Stimulated activated memory B cell treated with anti-CD40 and anti-IgM and Interleukin-4, amounts not matched to agents 10 μg/mL and 1 μg/mL and 100 μg/mL, for 72 hours (primary cell): ENCODE measurements around the gene WDR37.

Experiments
- ATAC-seq: fragments of 150-1000 bp; cut with Tn5 transposase; 2 replicates; pipeline ENCODE4 v1.10.0; 2021
- H3K27ac Mint-ChIP-seq: one replicate; pipeline ENCODE4 v1.8.0; 2022; ENCODE audit warnings: mild to moderate bottlenecking, mixed read lengths
- H3K27me3 Mint-ChIP-seq: one replicate; pipeline ENCODE4 v1.8.0; 2022; ENCODE audit warnings: mixed read lengths
- H3K36me3 Mint-ChIP-seq: one replicate; pipeline ENCODE4 v1.8.0; 2022; ENCODE audit warnings: mixed read lengths
- H3K4me1 Mint-ChIP-seq: one replicate; pipeline ENCODE4 v1.8.0; 2022; ENCODE audit warnings: mixed read lengths
- H3K4me3 Mint-ChIP-seq: one replicate; pipeline ENCODE4 v1.8.0; 2022; ENCODE audit warnings: mild to moderate bottlenecking, moderate library complexity, mixed read lengths
- H3K9me3 Mint-ChIP-seq: one replicate; pipeline ENCODE4 v1.8.0; 2022; ENCODE audit warnings: mixed read lengths

WDR37 gene

DNA sequence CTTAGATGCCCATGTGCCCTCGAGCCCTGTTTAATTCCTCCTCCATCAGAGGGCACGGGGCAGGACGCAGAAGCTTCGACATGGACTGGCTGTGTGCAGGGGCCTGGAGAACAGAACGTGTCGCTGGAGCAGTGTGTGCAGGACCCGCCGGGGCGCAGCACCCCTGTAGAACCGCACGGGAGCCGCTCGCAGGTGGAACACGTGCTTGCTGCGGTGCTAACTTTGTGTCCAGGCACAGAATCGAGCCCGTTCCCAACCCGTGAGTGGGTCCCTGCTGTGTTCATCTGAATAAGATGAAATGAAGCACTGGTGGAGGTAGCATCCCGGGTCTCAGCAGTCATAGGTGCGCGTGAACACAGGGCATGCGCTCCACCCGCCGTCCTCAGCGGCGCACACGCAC is 116.9 kb downstream of the WDR37 start:
- Mint-ChIP-seq H3K27ac (no peak overlapping the region), H3K4me3 (no peak overlapping the region), H3K9me3 (no peaks in the 10 kb centered on the region), H3K4me1 (no peaks in the 10 kb centered on the region), H3K36me3 (no peaks in the 10 kb centered on the region), H3K27me3 (peaks cover 25% of the 10 kb centered on the region)
- no peak for ATAC-seq

DNA sequence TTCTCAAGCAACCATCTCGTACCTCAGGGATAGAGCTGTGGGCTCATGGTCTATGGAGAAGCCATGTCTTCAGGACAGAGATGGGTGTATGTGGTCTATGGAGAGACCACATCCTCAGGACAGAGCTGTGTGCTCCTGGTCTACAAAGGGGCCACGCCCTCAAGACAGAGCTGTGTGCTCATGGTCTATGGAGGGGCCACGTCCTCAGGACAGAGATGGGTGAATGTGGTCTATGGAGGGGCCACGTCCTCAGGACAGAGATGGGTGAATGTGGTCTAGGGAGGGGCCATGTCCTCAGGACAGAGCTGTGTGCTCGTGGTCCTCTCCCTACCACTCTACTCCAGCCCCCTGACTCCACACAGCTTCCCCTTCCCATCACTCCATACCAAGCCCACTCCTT is 117.8 kb downstream of the WDR37 start:
- no peak overlapping the region for H3K27ac Mint-ChIP-seq
- H3K9me3 Mint-ChIP-seq = no peaks in the 10 kb centered on the region
- H3K4me1 Mint-ChIP-seq = no peaks in the 10 kb centered on the region
- ATAC-seq = peak; percentile 25
- no peak overlapping the region for H3K4me3 Mint-ChIP-seq
- peaks cover 26% of the 10 kb centered on the region for H3K27me3 Mint-ChIP-seq
- H3K36me3 Mint-ChIP-seq = no peaks in the 10 kb centered on the region

DNA sequence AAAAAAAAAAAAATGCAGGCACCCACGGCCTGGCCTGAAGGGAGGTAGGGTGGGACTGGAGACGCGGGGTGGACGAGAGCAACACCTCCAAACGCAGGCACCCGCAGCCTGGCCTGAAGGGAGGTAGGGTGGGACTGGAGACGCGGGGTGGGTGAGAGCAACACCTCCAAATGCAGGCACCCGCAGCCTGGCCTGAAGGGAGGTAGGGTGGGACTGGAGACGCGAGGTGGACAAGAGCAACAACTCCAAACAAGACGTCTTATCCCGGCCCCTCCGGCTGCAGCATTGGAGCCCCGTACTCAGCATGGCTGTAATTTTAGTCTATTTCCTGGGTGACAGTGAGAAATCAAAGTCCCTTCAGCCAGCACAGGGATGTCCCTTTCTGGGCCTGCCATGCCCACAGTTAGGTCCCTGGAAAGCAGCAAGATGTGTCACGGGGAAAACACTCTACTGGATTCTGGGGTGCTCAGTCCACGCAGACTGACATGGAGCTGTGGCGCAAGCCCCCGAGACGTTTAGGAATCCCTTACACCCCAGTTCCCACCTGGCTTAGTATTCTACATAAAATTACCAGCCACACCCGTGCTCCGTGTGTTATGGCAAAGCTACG is 119.9 kb downstream of the WDR37 start:
- Mint-ChIP-seq H3K4me3 (no peak overlapping the region), H3K27ac (no peak overlapping the region), H3K9me3 (no peaks in the 10 kb centered on the region), H3K36me3 (no peaks in the 10 kb centered on the region), H3K4me1 (no peaks in the 10 kb centered on the region), H3K27me3 (peaks cover 32% of the 10 kb centered on the region)
- no peak for ATAC-seq

- H3K4me3 Mint-ChIP-seq = no peak overlapping the region
- no peaks in the 10 kb centered on the region for H3K9me3 Mint-ChIP-seq
- H3K4me1 Mint-ChIP-seq = no peaks in the 10 kb centered on the region
- peaks cover 47% of the 10 kb centered on the region for H3K27me3 Mint-ChIP-seq
- ATAC-seq = no peak
- no peaks in the 10 kb centered on the region for H3K36me3 Mint-ChIP-seq
- no peak overlapping the region for H3K27ac Mint-ChIP-seq
Observed at GRCh38 chr10:1177936-1178335, 121.8 kb downstream of the WDR37 start.

GRCh38 chr10:1178506-1178905 is 122.3 kb downstream of the WDR37 start:
- no peak overlapping the region for H3K27ac Mint-ChIP-seq
- no peaks in the 10 kb centered on the region for H3K36me3 Mint-ChIP-seq
- H3K4me1 Mint-ChIP-seq = no peaks in the 10 kb centered on the region
- H3K4me3 Mint-ChIP-seq = no peak overlapping the region
- H3K27me3 Mint-ChIP-seq = peaks cover 47% of the 10 kb centered on the region
- no peaks in the 10 kb centered on the region for H3K9me3 Mint-ChIP-seq
- no peak for ATAC-seq

DNA sequence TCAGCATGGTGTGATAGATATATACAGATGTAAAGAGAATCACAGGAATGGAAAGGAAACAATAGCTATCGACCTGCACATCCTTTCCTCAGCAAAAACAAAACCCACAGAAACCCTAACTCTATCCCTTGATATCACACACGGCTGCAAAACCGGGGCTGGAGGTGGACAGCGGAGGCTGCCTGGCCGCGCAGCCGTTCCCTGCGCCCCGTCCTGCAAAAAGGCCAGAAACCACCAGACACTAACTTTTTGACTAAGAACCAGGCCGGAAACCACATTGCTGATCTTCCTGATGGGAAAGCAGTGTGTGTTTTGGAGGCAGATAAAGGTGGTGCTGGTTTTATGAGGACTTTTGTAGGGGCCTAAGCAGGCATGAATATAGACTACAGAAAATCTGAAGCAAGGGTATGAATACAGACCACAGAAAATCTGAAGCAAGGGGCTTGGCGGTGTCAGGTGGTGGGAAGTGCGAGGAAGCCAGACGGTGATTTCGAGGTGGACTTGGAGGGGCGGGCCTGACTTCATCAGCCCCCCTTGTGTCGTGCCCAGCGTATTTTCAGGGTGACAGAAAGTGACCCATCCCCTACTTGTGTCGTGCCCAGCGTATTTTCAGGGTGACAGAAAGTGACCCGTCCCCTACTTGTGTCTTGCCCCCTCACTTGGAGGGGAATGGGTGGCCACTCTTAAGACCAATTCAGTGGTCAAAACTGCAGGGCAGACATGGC is 123.3 kb downstream of the WDR37 start:
- Mint-ChIP-seq H3K4me3 (no peak overlapping the region), H3K27ac (no peak overlapping the region), H3K36me3 (no peaks in the 10 kb centered on the region), H3K27me3 (peaks cover 52% of the 10 kb centered on the region), H3K9me3 (no peaks in the 10 kb centered on the region), H3K4me1 (no peaks in the 10 kb centered on the region)
- no peak for ATAC-seq

- Mint-ChIP-seq H3K27ac (no peak overlapping the region), H3K27me3 (peaks cover 57% of the 10 kb centered on the region), H3K4me3 (no peak overlapping the region), H3K4me1 (no peaks in the 10 kb centered on the region), H3K36me3 (no peaks in the 10 kb centered on the region), H3K9me3 (no peaks in the 10 kb centered on the region)
- no peak for ATAC-seq
Observed at GRCh38 chr10:1180071-1180730, 124.0 kb downstream of the WDR37 start.

DNA sequence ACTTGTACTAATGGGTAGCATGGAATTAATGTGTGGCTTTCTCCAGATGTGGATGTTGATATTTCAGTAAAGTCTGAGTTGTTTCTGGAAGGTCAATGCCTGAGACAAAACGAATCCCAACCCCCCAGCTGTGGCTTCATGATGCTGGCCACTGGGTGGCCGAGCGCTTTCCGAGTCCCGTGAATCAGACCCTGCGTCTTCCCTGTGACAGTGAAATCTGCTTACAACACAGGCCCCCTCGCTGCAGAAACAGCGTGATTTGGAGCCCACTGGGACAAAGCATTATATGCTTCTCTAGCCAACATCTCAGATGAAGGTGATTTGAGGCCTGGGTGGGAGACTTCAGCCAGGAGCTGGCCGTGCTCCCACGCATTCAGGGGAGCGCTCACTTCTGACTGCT is 124.7 kb downstream of the WDR37 start:
- Mint-ChIP-seq H3K27me3 (peaks cover 57% of the 10 kb centered on the region), H3K4me3 (no peak overlapping the region), H3K4me1 (no peaks in the 10 kb centered on the region), H3K27ac (no peak overlapping the region), H3K9me3 (no peaks in the 10 kb centered on the region), H3K36me3 (no peaks in the 10 kb centered on the region)
- ATAC-seq = no peak
